Measurements from ENCODE around the gene NTN4.

GRCh38 chr12:95730457-95730856, 60.1 kb downstream of the NTN4 start:
- TF ChIP-seq CTCF (IDR thresholded peaks at IDR 0.05) (no peak), POLR2A (IDR thresholded peaks at IDR 0.05) (no peak)

Data from ovary (tissue), 3 donors.